GM03348 (cell line): ENCODE results near the gene HNRNPUL2.

Experiments
- DNase-seq: peaks from one replicate; pipeline ENCODE4 v3.0.0; 2012; ENCODE audit warnings: low spot score

The HNRNPUL2 gene

DNA sequence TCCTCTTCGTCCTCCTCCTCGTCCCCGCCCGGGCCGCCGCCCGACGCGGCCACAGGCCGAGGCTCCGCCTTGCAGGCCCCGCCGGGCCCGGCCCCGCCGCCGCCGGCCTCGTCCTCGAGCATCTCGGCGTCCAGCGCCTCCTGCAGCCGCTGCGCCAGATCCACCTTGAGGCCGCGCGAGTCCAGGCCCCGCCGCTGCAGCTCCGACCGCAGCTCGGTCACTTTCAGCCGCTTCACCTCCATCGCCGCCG is 417 bp downstream of the HNRNPUL2 start:
- DNase-seq, result no peak

- DNase-seq, result no peak
These were observed 922 bp downstream of the HNRNPUL2 start for GRCh38 chr11:62726156-62726914.

DNA sequence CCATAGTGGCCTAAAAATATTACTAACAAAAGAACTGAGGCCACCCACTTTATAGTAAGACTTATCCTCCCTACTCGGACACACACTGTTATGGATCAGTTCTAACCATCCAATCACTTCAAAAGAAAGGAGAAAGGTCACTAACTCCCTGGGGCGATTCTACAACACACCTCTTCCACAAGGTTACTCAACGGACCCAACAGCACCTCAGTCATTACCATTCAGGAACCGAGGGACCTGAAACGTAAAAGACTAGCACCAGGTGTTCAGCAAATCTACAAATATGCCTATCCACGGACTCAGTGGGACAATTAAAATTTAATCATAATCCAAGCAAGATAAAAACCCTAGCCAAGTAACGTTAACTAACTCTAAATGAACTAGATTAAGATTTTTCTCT is 1.6 kb downstream of the HNRNPUL2 start:
- DNase-seq, result no peak

GRCh38 chr11:62724171-62724570 is 3.1 kb downstream of the HNRNPUL2 start:
- DNase-seq, result no peak

- no peak for DNase-seq
These were observed 5.3 kb downstream of the HNRNPUL2 start for GRCh38 chr11:62721994-62722393.

- DNase-seq, result no peak
These were observed 7.8 kb downstream of the HNRNPUL2 start for GRCh38 chr11:62719302-62719978.

DNA sequence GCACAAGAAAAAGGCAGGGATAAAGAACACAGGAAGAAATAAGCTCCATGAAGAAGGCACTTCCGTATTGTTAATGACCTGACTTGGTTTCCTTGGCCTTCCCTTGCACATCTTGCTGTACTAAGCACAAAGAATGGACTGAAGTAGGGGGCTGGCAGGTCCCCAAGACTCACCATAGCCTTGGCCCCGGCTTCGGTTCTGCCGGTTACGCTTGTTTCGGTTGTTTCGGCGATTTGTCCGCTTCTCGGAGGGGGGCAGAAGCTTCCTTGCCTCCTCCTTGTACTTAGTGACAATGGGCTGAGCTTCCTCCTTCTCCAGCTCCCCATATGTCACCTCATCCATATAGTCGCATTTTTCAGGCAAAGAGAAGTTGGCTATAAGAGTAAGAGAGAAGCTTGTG is 10.4 kb downstream of the HNRNPUL2 start:
- DNase-seq, result no peak

GRCh38 chr11:62716206-62716605 is 11.1 kb downstream of the HNRNPUL2 start:
- no peak for DNase-seq

DNA sequence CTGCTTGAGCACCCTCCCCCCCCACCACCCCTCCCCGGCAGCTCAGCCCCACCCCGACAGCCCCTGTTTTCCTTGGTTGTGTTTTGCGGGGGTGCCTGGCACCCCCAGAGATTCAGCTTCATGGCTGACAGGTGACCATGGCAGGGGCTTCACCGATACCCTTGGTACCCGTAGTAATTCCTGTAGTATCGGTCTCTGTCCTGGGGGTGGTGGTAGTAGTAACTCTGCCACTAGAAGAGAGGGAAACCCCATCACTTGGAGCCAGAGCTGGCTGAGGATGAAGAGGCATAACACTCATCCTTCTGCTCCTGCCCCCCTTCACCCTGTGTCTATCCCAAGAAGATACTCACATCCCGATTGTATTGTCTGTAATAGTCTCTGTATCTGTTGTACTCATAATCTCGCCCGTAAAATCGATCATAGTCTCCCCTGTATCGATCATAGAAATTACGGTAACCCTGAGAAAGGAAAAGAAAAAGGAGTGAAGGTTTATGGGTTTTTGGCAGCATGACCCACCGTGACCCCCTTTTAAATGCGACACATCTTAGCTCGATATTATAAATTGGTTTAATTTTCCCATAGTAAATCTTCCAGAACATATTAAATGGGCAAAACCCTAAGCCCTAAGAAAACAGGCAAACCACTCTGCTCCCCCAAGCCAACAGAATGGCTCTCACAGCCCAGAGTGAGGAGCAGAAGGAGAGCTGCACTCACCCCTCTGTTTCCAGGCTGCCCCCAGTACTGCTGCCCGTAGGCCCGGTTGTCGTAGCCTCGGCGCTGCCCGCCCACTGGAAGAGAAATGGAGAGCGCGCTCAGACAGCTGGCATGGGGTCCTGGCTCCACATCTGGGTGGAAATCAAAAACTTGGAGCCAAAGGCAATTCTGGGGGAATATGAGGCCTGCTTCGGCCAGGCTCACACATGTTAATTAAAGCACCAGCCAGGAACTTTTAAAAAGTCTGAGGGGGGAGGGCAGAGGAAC is 11.8 kb downstream of the HNRNPUL2 start:
- no peak for DNase-seq

GRCh38 chr11:62713343-62713742 is 13.9 kb downstream of the HNRNPUL2 start:
- DNase-seq, result no peak

DNA sequence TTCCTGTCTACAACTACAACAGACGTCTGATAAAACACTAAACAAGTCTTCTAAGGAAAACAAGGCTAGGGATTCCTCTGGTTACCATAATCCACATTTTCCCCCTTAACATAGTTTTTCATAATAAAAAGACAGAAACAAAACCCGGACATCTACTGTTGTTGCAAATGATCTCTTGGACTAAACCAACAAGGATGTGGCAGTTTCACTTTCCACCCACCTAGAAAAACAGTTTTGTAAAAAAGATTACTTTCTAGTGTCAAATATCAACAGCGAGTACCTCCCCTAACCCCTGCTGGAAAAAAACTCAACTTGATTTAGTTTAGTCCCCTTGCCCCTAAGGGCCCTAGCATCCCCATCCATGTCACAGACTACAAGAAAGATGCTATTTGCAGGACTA is 14.4 kb downstream of the HNRNPUL2 start:
- no peak for DNase-seq

DNA sequence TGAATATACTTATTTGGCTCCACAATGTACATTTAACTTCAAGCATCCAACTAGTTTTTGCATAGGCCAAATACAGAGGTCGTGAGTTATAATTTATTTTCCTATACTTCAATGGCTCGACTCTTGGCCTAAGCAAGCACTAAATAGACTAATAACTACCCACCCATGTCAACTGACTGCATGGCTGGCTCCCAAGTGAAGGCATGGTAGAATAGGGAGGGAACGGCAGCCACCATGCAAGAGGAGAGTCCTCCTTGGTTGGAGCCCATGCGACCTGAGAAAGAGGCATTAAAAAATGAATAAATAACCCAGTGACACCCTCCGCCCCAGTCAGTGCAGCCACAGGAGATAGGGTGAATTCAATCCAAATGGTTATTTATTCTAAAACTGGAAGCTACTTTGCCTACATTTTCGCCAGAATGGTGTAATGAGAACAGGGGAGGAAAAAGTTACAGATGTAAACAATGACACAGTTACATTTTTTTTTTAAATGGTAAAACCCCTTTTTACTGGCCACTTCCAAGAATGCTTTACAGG is 14.9 kb downstream of the HNRNPUL2 start:
- no peak for DNase-seq

- DNase-seq, result no peak
These were observed 17.3 kb downstream of the HNRNPUL2 start for GRCh38 chr11:62710001-62710345.

GRCh38 chr11:62709247-62710000 is 17.8 kb downstream of the HNRNPUL2 start:
- DNase-seq, result peak; percentile 92

DNA sequence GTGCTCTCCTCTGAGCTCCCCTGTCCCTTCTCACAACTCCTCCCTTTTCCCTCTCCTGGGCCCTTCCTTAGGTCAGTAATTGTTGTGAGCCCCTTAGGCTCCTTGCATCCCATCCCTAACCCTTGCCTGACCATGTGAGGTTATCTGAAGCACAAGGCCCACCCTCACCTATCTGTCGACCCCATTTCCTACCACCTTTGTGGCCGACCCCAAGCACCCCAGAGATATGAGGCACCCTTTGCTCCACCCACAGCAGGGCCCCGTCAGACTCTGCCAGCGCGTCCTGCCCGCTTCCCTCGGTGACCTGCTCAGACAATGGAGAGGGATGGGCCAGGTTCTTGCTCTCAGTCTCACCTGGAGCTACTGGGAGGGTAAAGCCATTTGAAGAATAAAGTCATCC is 18.5 kb downstream of the HNRNPUL2 start:
- DNase-seq, result no peak

DNA sequence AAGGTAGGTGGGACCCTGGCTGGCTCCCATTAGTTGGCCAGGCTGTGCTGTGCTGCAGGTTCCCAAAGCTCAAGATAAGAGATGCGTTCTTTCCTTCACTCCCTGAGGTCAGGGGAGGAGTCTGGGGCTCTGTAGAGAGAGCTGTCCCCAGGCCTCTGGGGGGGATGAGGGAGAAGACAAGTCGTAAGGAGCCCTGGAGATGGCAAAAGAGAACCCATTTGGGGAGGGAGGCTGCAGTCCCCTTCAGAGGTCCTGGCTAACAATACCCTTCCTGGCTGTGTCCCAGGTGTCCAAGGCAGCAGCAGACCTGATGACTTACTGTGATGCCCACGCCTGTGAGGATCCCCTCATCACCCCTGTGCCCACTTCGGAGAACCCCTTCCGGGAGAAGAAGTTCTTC is 18.9 kb downstream of the HNRNPUL2 start:
- no peak for DNase-seq

DNA sequence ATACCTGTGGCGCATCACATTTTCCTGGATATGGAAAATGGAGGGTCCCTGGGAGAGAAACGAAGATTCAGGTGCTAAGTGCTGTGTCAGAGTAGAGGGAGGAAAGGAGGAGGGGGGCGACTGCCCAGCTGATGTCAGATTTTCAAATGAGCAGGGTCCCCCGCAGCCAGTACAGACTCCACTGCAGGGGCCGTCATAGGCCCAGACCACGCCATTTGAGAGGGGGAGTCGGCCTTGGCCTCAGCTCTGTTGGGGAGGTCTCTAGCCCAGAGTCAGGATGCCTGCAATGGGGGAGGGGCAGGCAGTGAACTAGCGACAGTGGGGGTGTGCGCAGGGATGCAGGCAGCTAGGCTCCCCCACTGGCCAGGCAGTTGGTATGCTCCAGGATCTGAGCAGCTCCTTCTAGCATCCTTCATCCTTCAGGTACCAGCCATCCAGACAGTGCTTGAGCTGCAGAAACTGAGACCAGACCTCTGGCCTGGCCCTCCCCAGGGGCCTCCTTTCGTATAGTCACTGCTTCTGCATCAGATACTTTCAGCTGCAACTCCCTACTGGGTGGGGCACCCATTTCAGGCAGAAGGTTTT is 19.9 kb downstream of the HNRNPUL2 start, which contains the start of the genes BSCL2 and GNG3:
BSCL2 (minus strand) TSS at position 148 of the 585 bp plus-strand sequence. CDS start 229 bp downstream, outside the sequence.
GNG3 (plus strand) TSS at position 400 of the 585 bp plus-strand sequence. CDS start 620 bp downstream, outside the sequence.
- no peak for DNase-seq

GRCh38 chr11:62706850-62707247 is 20.4 kb downstream of the HNRNPUL2 start:
- no peak for DNase-seq

- DNase-seq, result peak; percentile 97
These were observed 21.1 kb downstream of the HNRNPUL2 start for GRCh38 chr11:62705880-62706849.

GRCh38 chr11:62705413-62705812 is 21.8 kb downstream of the HNRNPUL2 start:
- no peak for DNase-seq
